ENCODE data around the gene TMUB1. TPM values are rescaled to one million over a fixed set of nuclear protein-coding genes. Genes with fewer than 3 reads are reported as not detected.
A peak's percentile ranks its signal among the peaks of the same experiment; 100 is the strongest.

Gene TMUB1
- total and polyA plus RNA-seq, 9 of the 15 experiments (the other 6 are each of a cell fraction or from before 2014, with no cell fraction given) = 0.14 to 241 (median 74.1) TPM

GRCh38 chr7:151121380-151122170 is 38.3 kb upstream of the TMUB1 start:
- no peak overlapping the region for H3K4me2 ChIP-seq (ENCODE audit: insufficient read depth, low read length)
- 0 out of 2 replicates have a peak, but pooled peaks have one; percentile 8 for TF ChIP-seq EGR1 (conservative IDR thresholded peaks at IDR 0.05)
- TF ChIP-seq NR0B1 (IDR thresholded peaks at IDR 0.05; ENCODE audit: partially characterized antibody) = no peak
- no peak for FAIRE-seq
- no peak overlapping the region for H3K27ac ChIP-seq (ENCODE audit: extremely low read depth, low read depth, low read length)
- H3K36me3 ChIP-seq (ENCODE audit: control insufficient read depth, insufficient read depth, low read length) = peaks cover 95% of the 10 kb centered on the region; the same call in 2 of the 3 replicates
- no peak overlapping the region; a peak in 1 of 4 replicates for H3K9ac ChIP-seq (ENCODE audit: insufficient read depth in 1 of 2, low read depth in 2 of 2, low read length in 2 of 2)
- peaks cover 0 to 57% of the 10 kb centered on the region in 2 experiments; a peak in 1 of 5 replicates for H3K4me1 ChIP-seq (replicated peaks in 1 of 2; ENCODE audit: control insufficient read depth in 2 of 2, insufficient read depth in 2 of 2, low read length in 2 of 2)
- BruUV-seq (replicated peaks) = no TSS peak
- no peak for DNase-seq (ENCODE audit: extremely low read depth in 1 of 4, low spot score in 3 of 4)
- in situ Hi-C loops (cut with MboI) (no loop called here), intact Hi-C loops (cut with micrococcal nuclease) (no loop called here)
- H4K20me1 ChIP-seq (replicated peaks; ENCODE audit: control insufficient read depth, insufficient read depth, low read length) = peaks cover 25% of the 10 kb centered on the region
- ATAC-seq = no peak
- ChIA-PET CTCF (ENCODE audit: low intra/inter-chr PET ratio) (interaction anchor here (0.6 kb wide), 1 partner anchor 51 kb away, joined by 3 read pairs; no protein-coding TSS in a partner anchor), POLR2A (interaction anchor here (0.7 to 1.1 kb wide), 2 partner anchors 9 to 44 kb away, joined by 3 read pairs; no protein-coding TSS in a partner anchor)
- peaks cover 1% of the 10 kb centered on the region for H3K9me1 ChIP-seq (ENCODE audit: control insufficient read depth, insufficient read depth, low read length)
- H3K27me3 ChIP-seq (ENCODE audit: control insufficient read depth in 2 of 2, insufficient read depth in 2 of 2, low read length in 2 of 2) = no peaks in the 10 kb centered on the region
- WGBS (ENCODE audit: insufficient coverage, low coverage, missing lambda C conversion rate) = 83% methylated on average over 30 of the region's 30 CpGs
- peaks cover 14% of the 10 kb centered on the region for H3K79me2 ChIP-seq (ENCODE audit: control insufficient read depth, insufficient read depth, low read length)
- no peak overlapping the region for H2AFZ ChIP-seq (ENCODE audit: low read depth, low read length)
- no peak overlapping the region for H3K4me3 ChIP-seq
- no peaks in the 10 kb centered on the region for H3K9me3 ChIP-seq (replicated peaks; ENCODE audit: control insufficient read depth, insufficient read depth, low read depth, low read length)

Measured in K562 (cell line).